H1 (cell line): Measurements from ENCODE around the gene TMEM140. TPM values are rescaled to one million over a fixed set of nuclear protein-coding genes. Genes with fewer than 3 reads are reported as not detected.

Source experiments
- CTCF ChIA-PET: fragments of 300-600 bp; sonication (Branson Sonifier 250); formaldehyde crosslinking; loops from one replicate; lab custom pipeline; 2021; ENCODE audit not compliant: partially characterized antibody; lab: Charles Lee
- POLR2A ChIA-PET: fragments of 300-600 bp; sonication (Branson Sonifier 250); formaldehyde crosslinking; loops from one replicate; lab custom pipeline; 2021; ENCODE audit warnings: inconsistent platforms; ENCODE audit not compliant: partially characterized antibody; lab: Charles Lee
- DNase-seq, 2 experiments: peaks; one replicate each; pipeline versions ENCODE4 v3.0.0 to v3.0.0-alpha.2; 2010 to 2022; ENCODE audit warnings: low spot score in 2 of 2, low read depth in 1 of 2, mixed read lengths in 1 of 2
- FAIRE-seq: peaks from 2 replicates; lab custom pipeline; 2011; peaks lifted over from hg19 to GRCh38; lab: Jason Lieb, UNC
- H2AFZ ChIP-seq: 2 replicates; pipeline ENCODE4 v1.8.1; 2012; ENCODE audit warnings: low read length, inconsistent platforms
- H2AK5ac ChIP-seq: 2 replicates; pipeline ENCODE4 v1.6.1; 2013; ENCODE audit warnings: low read depth, low read length
- H2BK120ac ChIP-seq: replicated peaks from 2 replicates; pipeline ENCODE3; 2013; ENCODE audit warnings: low read depth, low read length, inconsistent platforms
- H2BK12ac ChIP-seq: 2 replicates; pipeline ENCODE4 v1.6.1; 2013; ENCODE audit warnings: low read depth, low read length
- H2BK15ac ChIP-seq: 2 replicates; pipeline ENCODE4 v1.6.1; 2013; ENCODE audit warnings: low read length
- H2BK20ac ChIP-seq: 2 replicates; pipeline ENCODE4 v1.6.1; 2013; ENCODE audit warnings: low read length
- H2BK5ac ChIP-seq: 2 replicates; pipeline ENCODE4 v1.6.1; 2013; ENCODE audit warnings: low read depth, low read length
- H3K14ac ChIP-seq: 2 replicates; pipeline ENCODE4 v1.6.1; 2013; ENCODE audit warnings: inconsistent platforms; ENCODE audit not compliant: insufficient read length
- H3K18ac ChIP-seq: 2 replicates; pipeline ENCODE4 v1.6.1; 2013; ENCODE audit warnings: low read length; ENCODE audit errors: extremely low read depth
- H3K23ac ChIP-seq: 2 replicates; pipeline ENCODE4 v1.6.1; 2013; ENCODE audit warnings: inconsistent platforms; ENCODE audit not compliant: insufficient read length
- H3K23me2 ChIP-seq: 2 replicates; pipeline ENCODE4 v1.6.1; 2013; ENCODE audit warnings: low read depth, low read length
- H3K27ac ChIP-seq: 2 replicates; pipeline ENCODE4 v1.6.1; 2011; ENCODE audit warnings: low read depth, low read length, inconsistent platforms
- H3K27me3 ChIP-seq, 4 experiments: replicated peaks in 1 of 4; 1 replicate in 1 of 4; 2 replicates in 3 of 4; pipeline versions ENCODE4 v1.6.1 to v1.8.1; 2011 to 2013; ENCODE audit warnings: low read length in 3 of 4, mild to moderate bottlenecking in 3 of 4, inconsistent platforms in 2 of 4, mixed read lengths in 2 of 4, moderate library complexity in 1 of 4; ENCODE audit not compliant: control insufficient read depth in 3 of 4, insufficient read depth in 3 of 4; ENCODE audit errors: extremely low read depth in 1 of 4
- H3K36me3 ChIP-seq, 4 experiments: 2 replicates each; pipeline versions ENCODE4 v1.6.1 to v1.8.1; 2011 to 2013; ENCODE audit warnings: mild to moderate bottlenecking in 4 of 4, low read length in 3 of 4, moderate library complexity in 2 of 4, control low read depth in 1 of 4, inconsistent platforms in 1 of 4; ENCODE audit not compliant: insufficient read depth in 4 of 4, control insufficient read depth in 2 of 4
- H3K4ac ChIP-seq: replicated peaks from 2 replicates; pipeline ENCODE3; 2013; ENCODE audit warnings: low read length, low read depth, mixed read lengths, inconsistent platforms; ENCODE audit not compliant: insufficient read length
- H3K4me1 ChIP-seq, 4 experiments: replicated peaks in 1 of 4; 1 replicate in 1 of 4; 2 replicates in 3 of 4; pipeline versions ENCODE4 v1.6.1 to v1.8.1; 2011 to 2013; ENCODE audit warnings: low read length in 3 of 4, inconsistent platforms in 2 of 4, mixed read lengths in 1 of 4; ENCODE audit not compliant: insufficient read depth in 4 of 4, control insufficient read depth in 3 of 4
- H3K4me2 ChIP-seq, 2 experiments: 2 replicates each; pipeline versions ENCODE4 v1.6.1 to v1.8.1; 2011 to 2013; ENCODE audit warnings: low read depth in 2 of 2, low read length in 2 of 2, control low read depth in 1 of 2, inconsistent platforms in 1 of 2, mild to moderate bottlenecking in 1 of 2; ENCODE audit not compliant: insufficient read depth in 1 of 2
- H3K4me3 ChIP-seq, 4 experiments: fragments of 200-600, 300-600 bp in 1 of 4; sonication (generic), shearing (Covaris generic), sonication (Bioruptor Twin) in 1 of 4; 2 replicates each; pipeline versions ENCODE4 v1.5.1 to v1.8.1; 2011 to 2016; ENCODE audit warnings: low read length in 4 of 4, low read depth in 3 of 4, control low read depth in 2 of 4, inconsistent platforms in 2 of 4, mild to moderate bottlenecking in 2 of 4, mixed read lengths in 1 of 4, moderate library complexity in 1 of 4; ENCODE audit not compliant: insufficient read depth in 2 of 4; ENCODE audit errors: extremely low read depth in 1 of 4
- H3K56ac ChIP-seq: replicated peaks from 2 replicates; pipeline ENCODE3; 2013; ENCODE audit warnings: low read depth, mild to moderate bottlenecking, mixed read lengths, low read length, inconsistent platforms; ENCODE audit not compliant: insufficient read length
- H3K79me1 ChIP-seq: 2 replicates; pipeline ENCODE4 v1.6.1; 2013; ENCODE audit warnings: low read depth, low read length, control low read depth
- H3K79me2 ChIP-seq, 2 experiments: 2 replicates each; pipeline versions ENCODE4 v1.6.1 to v1.8.1; 2012 to 2013; ENCODE audit warnings: low read length in 2 of 2, mild to moderate bottlenecking in 2 of 2, inconsistent platforms in 1 of 2; ENCODE audit not compliant: insufficient read depth in 2 of 2, control insufficient read depth in 1 of 2
- H3K9ac ChIP-seq, 4 experiments: replicated peaks in 1 of 4; 1 replicate in 1 of 4; 2 replicates in 3 of 4; pipeline versions ENCODE4 v1.6.1 to v1.8.1; 2011 to 2013; ENCODE audit warnings: low read depth in 3 of 4, low read length in 3 of 4, control low read depth in 2 of 4, mild to moderate bottlenecking in 2 of 4, moderate library complexity in 2 of 4, inconsistent platforms in 1 of 4; ENCODE audit errors: extremely low read depth in 1 of 4
- H3K9me3 ChIP-seq, 2 experiments: 2 replicates each; pipeline versions ENCODE4 v1.6.1 to v1.8.1; 2012 to 2013; ENCODE audit warnings: mild to moderate bottlenecking in 2 of 2, moderate library complexity in 2 of 2, control low read depth in 1 of 2, inconsistent platforms in 1 of 2, low read depth in 1 of 2, low read length in 1 of 2, mixed read lengths in 1 of 2; ENCODE audit not compliant: insufficient read depth in 2 of 2
- H4K20me1 ChIP-seq, 2 experiments: replicated peaks in 1 of 2; 2 replicates each; pipeline versions ENCODE3 to v1.8.1; 2011 to 2013; ENCODE audit warnings: inconsistent platforms in 2 of 2, low read length in 2 of 2, mild to moderate bottlenecking in 1 of 2; ENCODE audit not compliant: insufficient read depth in 2 of 2, control insufficient read depth in 1 of 2
- H4K5ac ChIP-seq: 2 replicates; pipeline ENCODE4 v1.6.1; 2013; ENCODE audit warnings: low read length, low read depth, mixed read lengths, inconsistent platforms; ENCODE audit not compliant: insufficient read length
- H4K8ac ChIP-seq: 2 replicates; pipeline ENCODE4 v1.8.0; 2013; ENCODE audit warnings: mild to moderate bottlenecking, moderate library complexity, low read length, inconsistent platforms; ENCODE audit not compliant: insufficient read depth; ENCODE audit errors: extremely low read depth
- H4K91ac ChIP-seq: replicated peaks from 2 replicates; pipeline ENCODE3; 2013; ENCODE audit warnings: low read length, mixed read lengths, inconsistent platforms; ENCODE audit not compliant: insufficient read length
- EP300 ChIP-seq, 2 experiments: IDR thresholded peaks; 1 replicate in 1 of 2; 2 replicates in 1 of 2; pipeline ENCODE4 v1.6.1; 2011 to 2012; ENCODE audit warnings: low read depth in 2 of 2, low read length in 2 of 2, mild to moderate bottlenecking in 2 of 2, borderline replicate concordance in 1 of 2, inconsistent platforms in 1 of 2, moderate library complexity in 1 of 2
- GABPA ChIP-seq: IDR thresholded peaks from 2 replicates; pipeline ENCODE4 v1.6.1; 2011; ENCODE audit warnings: mild to moderate bottlenecking, low read length, moderate library complexity, borderline replicate concordance; ENCODE audit not compliant: insufficient read depth
- MAX ChIP-seq: IDR thresholded peaks from 2 replicates; pipeline ENCODE4 v1.6.1; 2012; ENCODE audit warnings: inconsistent platforms
- PHF8 ChIP-seq: fragments of 200-600 bp; sonication (generic); conservative IDR thresholded peaks from 2 replicates; pipeline ENCODE4 v1.7.1; 2012; ENCODE audit warnings: low read depth, mild to moderate bottlenecking, inconsistent platforms, low read length, moderate library complexity
- POLR2AphosphoS5 ChIP-seq: IDR thresholded peaks from 2 replicates; pipeline ENCODE4 v1.6.1; 2011; ENCODE audit warnings: low read depth, low read length
- SP2 ChIP-seq: IDR thresholded peaks from 2 replicates; pipeline ENCODE4 v1.6.1; 2012; ENCODE audit warnings: mild to moderate bottlenecking, low read length, inconsistent platforms
- SUZ12 ChIP-seq: fragments of 200-600 bp; sonication (generic); IDR thresholded peaks from 2 replicates; pipeline ENCODE4 v1.6.1; 2012; ENCODE audit warnings: mild to moderate bottlenecking, inconsistent platforms, low read length, moderate library complexity, mixed read lengths
- TCF12 ChIP-seq: IDR thresholded peaks from 2 replicates; pipeline ENCODE4 v1.6.1; 2011; ENCODE audit warnings: low read depth, mild to moderate bottlenecking, low read length
- YY1 ChIP-seq: IDR thresholded peaks from 2 replicates; pipeline ENCODE4 v1.6.1; 2011; ENCODE audit warnings: low read depth, mild to moderate bottlenecking, low read length
- WGBS, 2 experiments: shearing (Covaris generic) in 1 of 2; methylation state at CpG; one replicate each; pipeline versions ENCODE4 v1.1.6 to v1.1.7; 2013 to 2015; ENCODE audit warnings: low lambda C conversion rate in 2 of 2, mixed read lengths in 2 of 2, inconsistent platforms in 1 of 2, low coverage in 1 of 2, missing lambda C conversion rate in 1 of 2; ENCODE audit not compliant: insufficient replicate concordance in 2 of 2, insufficient coverage in 1 of 2, insufficient read length in 1 of 2; ENCODE audit errors: extremely low coverage in 1 of 2, missing lambda C conversion rate in 1 of 2; 5-methylcytosine and 5-hydroxymethylcytosine counted together
- polyA plus RNA-seq, 7 experiments: library from polyadenylated mRNA; depleted of rRNA in 3 of 7; stranded (reverse) in 5 of 7; unstranded in 2 of 7; fragments of >200 nt in 5 of 7; fragments of 200-250 nt in 2 of 7; gene quantifications; 1 replicate in 5 of 7; 2 replicates in 1 of 7; 4 replicates in 1 of 7; pipeline versions ENCODE4 v1.2.1 to v1.2.3, GENCODE V29; 2011 to 2013; ENCODE audit warnings: missing spikeins in 2 of 7, mixed read lengths in 2 of 7
- total RNA-seq: library from RNA; stranded (reverse); fragmentation: NEBNext Ultra II Directional; extraction: Animal tissue kit (Norgen Biotek cat#: 25700); gene quantifications from 2 replicates; pipeline ENCODE4 v1.2.1, GENCODE V29; 2021

The TMEM140 gene
- total and polyA plus RNA-seq, 2 of the 8 experiments (the other 6 are each of a cell fraction or from before 2014, with no cell fraction given), result not detected

- Histone ChIP-seq H3K9ac (no peak overlapping the region), H3K18ac (no peak overlapping the region), H3K56ac (no peak overlapping the region), H2BK20ac (no peak overlapping the region), H3K4me3 (no peak overlapping the region), H4K5ac (no peak overlapping the region), H3K9me3 (0 out of 4 replicates have a peak, but pooled peaks cover 0 to 5% of the 10 kb centered on the region in 2 experiments), H4K91ac (no peak overlapping the region), H3K27ac (no peak overlapping the region), H3K4ac (no peak overlapping the region), H4K8ac (no peak overlapping the region), H3K79me1 (no peaks in the 10 kb centered on the region), H4K20me1 (no peaks in the 10 kb centered on the region), H3K14ac (no peak overlapping the region), H3K23me2 (peaks cover 8% of the 10 kb centered on the region), H3K79me2 (no peaks in the 10 kb centered on the region), H3K36me3 (no peaks in the 10 kb centered on the region), H3K23ac (no peak overlapping the region), H2BK15ac (no peak overlapping the region), H3K27me3 (peaks cover 0 to 4% (median 2%) of the 10 kb centered on the region in 4 experiments; a peak in 5 of 7 replicates), H2AFZ (no peak overlapping the region), H2BK5ac (no peak overlapping the region), H3K4me2 (no peak overlapping the region), H2BK120ac (no peak overlapping the region), H2AK5ac (no peak overlapping the region), H2BK12ac (no peak overlapping the region), H3K4me1 (no peaks in the 10 kb centered on the region; a peak in 2 of 7 replicates)
- FAIRE-seq, result no peak
- ChIA-PET CTCF (no interaction called here), POLR2A (no interaction called here)
- DNase-seq, result no peak
- 88% methylated on average over 3 of the region's 3 CpGs; no CpG with 5 or more reads in 1 of the 2 experiments for WGBS, 2 experiments
- TF ChIP-seq GABPA (no peak), SUZ12 (no peak), POLR2AphosphoS5 (no peak), TCF12 (no peak), MAX (no peak), PHF8 (no peak), SP2 (no peak), YY1 (no peak), EP300 (IDR thresholded peaks at IDR 0.05; ENCODE audit: borderline replicate concordance in 1 of 2, low read depth in 2 of 2, low read length in 2 of 2) (no peak)
Measured at GRCh38 chr7:135215698-135216097, 67.8 kb downstream of the TMEM140 start.
